Activated B cell treated with CpG ODN at 0.5 μM for 24 hours (primary cell): ENCODE data around the gene EXO5. TPM values are rescaled to one million over a fixed set of nuclear protein-coding genes. Genes with fewer than 3 reads are reported as not detected.

ENCODE experiments used
- ATAC-seq: fragments of 200-7000 bp; cut with Tn5 transposase; one replicate; pipeline ENCODE4 v1.10.0; 2021; ENCODE audit warnings: low read depth, mild to moderate bottlenecking, moderate library complexity
- CTCF ChIA-PET: fragments of 350-600 bp; sonication (Branson Sonifier 250); formaldehyde crosslinking; loops from one replicate; lab custom pipeline; 2021; ENCODE audit warnings: antibody characterized with exemption; lab: Charles Lee
- POLR2A ChIA-PET: fragments of 350-600 bp; sonication (Branson Sonifier 250); formaldehyde crosslinking; loops from one replicate; lab custom pipeline; 2021; ENCODE audit warnings: antibody characterized with exemption; lab: Charles Lee
- DNase-seq: peaks from one replicate; pipeline ENCODE4 v3.0.0; 2022
- H3K27ac Mint-ChIP-seq: one replicate; pipeline ENCODE4 v1.8.0; 2020; ENCODE audit warnings: mixed read lengths
- H3K27me3 Mint-ChIP-seq: one replicate; pipeline ENCODE4 v1.8.0; 2021; ENCODE audit warnings: mixed read lengths
- H3K36me3 Mint-ChIP-seq: one replicate; pipeline ENCODE4 v1.8.0; 2021; ENCODE audit warnings: low read depth, mixed read lengths
- H3K4me1 Mint-ChIP-seq: one replicate; pipeline ENCODE4 v1.8.0; 2021; ENCODE audit warnings: mixed read lengths
- H3K4me3 Mint-ChIP-seq: one replicate; pipeline ENCODE4 v1.8.0; 2020; ENCODE audit warnings: mild to moderate bottlenecking, mixed read lengths
- H3K9me3 Mint-ChIP-seq: one replicate; pipeline ENCODE4 v1.8.0; 2020; ENCODE audit warnings: mixed read lengths
- CTCF ChIP-seq: fragments of 200-600 bp; IDR thresholded peaks from one replicate; pipeline ENCODE4 v1.8.0; 2022; ENCODE audit warnings: antibody characterized with exemption, mild to moderate bottlenecking
- intact Hi-C: fragments of 100-400 bp; cut with micrococcal nuclease; formaldehyde crosslinking; loops from one replicate; pipeline ENCODE4 v1.15.1; 2024
- total RNA-seq: library from RNA; stranded (reverse); gene quantifications from 2 replicates; pipeline ENCODE4 v1.2.3, GENCODE V29; 2022

The EXO5 gene
- total RNA-seq, 1 donor from 2014 or later = 13.8 TPM

GRCh38 chr1:40562185-40562584, 53.6 kb downstream of the EXO5 start:
- Mint-ChIP-seq H3K4me3 (no peak overlapping the region), H3K4me1 (no peaks in the 10 kb centered on the region), H3K9me3 (no peaks in the 10 kb centered on the region), H3K27ac (no peak overlapping the region), H3K27me3 (peaks cover 2% of the 10 kb centered on the region), H3K36me3 (no peaks in the 10 kb centered on the region)
- ATAC-seq = no peak
- TF ChIP-seq CTCF = no peak
- ChIA-PET CTCF (no interaction called here), POLR2A (no interaction called here)
- no peak for DNase-seq
- intact Hi-C loops = no loop called here

GRCh38 chr1:40563266-40563665, 54.7 kb downstream of the EXO5 start:
- ATAC-seq (no peak), DNase-seq (no peak)
- H3K36me3 Mint-ChIP-seq = no peaks in the 10 kb centered on the region
- no peaks in the 10 kb centered on the region for H3K9me3 Mint-ChIP-seq
- intact Hi-C loops = loop anchor here (1.0 kb wide), 1 partner anchor 8 kb away; no protein-coding TSS in a partner anchor
- ChIA-PET CTCF (interaction anchor here (1.0 kb wide), 1 partner anchor 286 kb away, joined by 3 read pairs; no protein-coding TSS in a partner anchor), POLR2A (interaction anchor here (0.6 kb wide), 1 partner anchor 286 kb away, joined by 6 read pairs; no protein-coding TSS in a partner anchor)
- H3K27me3 Mint-ChIP-seq = peaks cover 2% of the 10 kb centered on the region
- no peak overlapping the region for H3K4me3 Mint-ChIP-seq
- H3K27ac Mint-ChIP-seq = no peak overlapping the region
- H3K4me1 Mint-ChIP-seq = no peaks in the 10 kb centered on the region
- TF ChIP-seq CTCF = no peak

GRCh38 chr1:40564506-40564905, 55.9 kb downstream of the EXO5 start:
- intact Hi-C loops = no loop called here
- H3K27me3 Mint-ChIP-seq = peaks cover 2% of the 10 kb centered on the region
- ATAC-seq = no peak
- no peak overlapping the region for H3K27ac Mint-ChIP-seq
- no peaks in the 10 kb centered on the region for H3K4me1 Mint-ChIP-seq
- H3K9me3 Mint-ChIP-seq = no peaks in the 10 kb centered on the region
- no peak for DNase-seq
- CTCF ChIA-PET = no interaction called here
- no peak overlapping the region for H3K4me3 Mint-ChIP-seq
- no peaks in the 10 kb centered on the region for H3K36me3 Mint-ChIP-seq
- POLR2A ChIA-PET = no interaction called here
- no peak for TF ChIP-seq CTCF

GRCh38 chr1:40564913-40565312, 56.3 kb downstream of the EXO5 start:
- Mint-ChIP-seq H3K9me3 (no peaks in the 10 kb centered on the region), H3K4me1 (no peaks in the 10 kb centered on the region), H3K4me3 (no peak overlapping the region), H3K27ac (no peak overlapping the region), H3K27me3 (peaks cover 2% of the 10 kb centered on the region), H3K36me3 (no peaks in the 10 kb centered on the region)
- DNase-seq (no peak), ATAC-seq (no peak)
- intact Hi-C loops = no loop called here
- no peak for TF ChIP-seq CTCF
- ChIA-PET CTCF (no interaction called here), POLR2A (no interaction called here)

Other genes starting within 250 kb of the EXO5 start
- 5.5 and 5.7 TPM in 2 replicates for gene COL9A2, start 191.5 kb upstream of the EXO5 start, total RNA-seq
- gene SMAP2, start 135.0 kb upstream of the EXO5 start, total RNA-seq = 202 and 220 TPM in 2 replicates
- 8.9 and 10.4 TPM in 2 replicates for gene ZFP69B, start 58.3 kb upstream of the EXO5 start, total RNA-seq
- gene ZFP69, start 31.5 kb upstream of the EXO5 start, total RNA-seq = 4.5 and 5.1 TPM in 2 replicates
- gene ZNF684, start 22.9 kb downstream of the EXO5 start, total RNA-seq = 5.0 and 5.4 TPM in 2 replicates
- gene RIMS3, start 156.9 kb downstream of the EXO5 start, total RNA-seq = 5.5 and 6.2 TPM in 2 replicates
- gene NFYC, start 182.9 kb downstream of the EXO5 start, total RNA-seq = 68.7 and 76.0 TPM in 2 replicates